Mesodermal cell (in vitro differentiated cells): ENCODE measurements around the gene CWC22.
A peak's percentile ranks its signal among the peaks of the same experiment; 100 is the strongest.
"Not testable (repeated sequence)": the region's sequence is repeated elsewhere in the genome, so short reads cannot be mapped to it uniquely, and the experiment has no call there.

Experiments used
- H3K27ac ChIP-seq: 2 replicates; pipeline ENCODE4 v1.7.0; 2013; ENCODE audit warnings: mild to moderate bottlenecking, low read depth, low read length, moderate library complexity; ENCODE audit not compliant: severe bottlenecking
- H3K36me3 ChIP-seq: 2 replicates; pipeline ENCODE4 v1.7.1; 2013; ENCODE audit warnings: mild to moderate bottlenecking, low read length, moderate library complexity; ENCODE audit not compliant: control insufficient read depth, insufficient read depth
- H3K4me1 ChIP-seq: one replicate; pipeline ENCODE4 v1.7.1; 2013; ENCODE audit warnings: mild to moderate bottlenecking, low read length; ENCODE audit not compliant: insufficient read depth, control insufficient read depth, poor library complexity, severe bottlenecking
- H3K4me3 ChIP-seq: 2 replicates; pipeline ENCODE4 v1.7.0; 2013; ENCODE audit warnings: low read length, control low read depth, mild to moderate bottlenecking; ENCODE audit not compliant: insufficient read depth, poor library complexity, severe bottlenecking; ENCODE audit errors: extremely low read depth
- H3K9me3 ChIP-seq: 2 replicates; pipeline ENCODE4 v1.7.1; 2013; ENCODE audit warnings: mild to moderate bottlenecking, low read length, moderate library complexity; ENCODE audit not compliant: control insufficient read depth
- WGBS, 2 experiments: methylation state at CpG; one replicate each; pipeline ENCODE4 v1.1.5; 2013; ENCODE audit warnings: missing lambda C conversion rate in 2 of 2; ENCODE audit not compliant: insufficient coverage in 2 of 2; 5-methylcytosine and 5-hydroxymethylcytosine counted together

The CWC22 gene

DNA sequence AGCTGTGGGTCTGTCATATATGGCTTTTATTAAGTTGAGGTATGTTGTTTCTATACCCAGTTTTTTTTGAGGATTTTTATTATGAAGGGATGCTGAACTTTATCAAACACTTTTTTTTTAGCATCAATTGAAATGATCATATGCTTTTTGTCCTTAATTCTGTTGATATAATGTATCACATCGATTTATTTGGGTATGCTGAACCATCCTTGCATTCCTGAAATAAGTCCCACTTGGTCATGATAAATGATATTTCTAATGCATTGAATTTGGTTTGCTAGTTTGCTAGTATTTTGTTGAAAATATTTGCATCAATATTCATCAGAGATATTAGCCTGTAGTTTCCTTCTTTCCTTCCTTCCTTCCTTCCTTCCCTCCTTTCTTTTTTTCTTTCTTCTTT lies 22.5 kb upstream of the CWC22 start:
- H3K4me1 ChIP-seq = no peaks in the 10 kb centered on the region
- no peaks in the 10 kb centered on the region for H3K36me3 ChIP-seq
- no peak overlapping the region for H3K4me3 ChIP-seq
- H3K9me3 ChIP-seq = no peaks in the 10 kb centered on the region
- H3K27ac ChIP-seq = no peak overlapping the region
- 100% methylated on average over 1 of the region's 1 CpG; no CpG with 5 or more reads in 1 of the 2 experiments for WGBS, 2 experiments

DNA sequence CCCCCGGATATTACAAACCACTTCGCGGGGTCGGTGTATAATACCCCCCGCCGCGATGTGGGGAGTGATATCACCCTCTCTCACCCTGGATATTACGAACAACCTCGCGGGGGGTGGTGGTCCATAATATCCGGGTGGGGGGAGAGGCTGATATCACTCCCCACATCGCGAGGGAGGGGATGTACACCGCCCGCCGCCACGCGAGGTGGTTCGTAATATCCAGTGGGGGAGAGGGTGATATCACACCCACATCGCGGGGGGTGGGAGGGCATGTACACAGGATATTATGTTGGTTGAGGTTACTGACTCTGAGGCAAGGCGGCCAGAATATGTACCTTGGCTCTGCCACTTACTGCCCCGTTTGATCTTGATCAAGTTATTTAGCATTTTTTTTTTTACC lies 14.8 kb upstream of the CWC22 start:
- WGBS, 2 experiments = 100% methylated on average over 7 to 9 of the region's 23 CpGs
- no peaks in the 10 kb centered on the region for H3K36me3 ChIP-seq
- no peak overlapping the region for H3K27ac ChIP-seq
- H3K4me1 ChIP-seq = no peaks in the 10 kb centered on the region
- no peaks in the 10 kb centered on the region for H3K9me3 ChIP-seq
- H3K4me3 ChIP-seq = no peak overlapping the region

GRCh38 chr2:180017784-180018183 lies 10.7 kb upstream of the CWC22 start:
- H3K27ac ChIP-seq = no peak overlapping the region
- H3K4me3 ChIP-seq = no peak overlapping the region
- no peaks in the 10 kb centered on the region for H3K36me3 ChIP-seq
- H3K4me1 ChIP-seq = no peaks in the 10 kb centered on the region
- no peaks in the 10 kb centered on the region for H3K9me3 ChIP-seq
- 80% methylated on average over 1 of the region's 4 CpGs; no CpG with 5 or more reads in 1 of the 2 experiments for WGBS, 2 experiments

GRCh38 chr2:180016937-180017336 lies 9.8 kb upstream of the CWC22 start:
- 83 to 86% methylated on average over 1 of the region's 2 CpGs for WGBS, 2 experiments
- Histone ChIP-seq H3K27ac (no peak overlapping the region), H3K4me3 (no peak overlapping the region), H3K9me3 (no peaks in the 10 kb centered on the region), H3K4me1 (no peaks in the 10 kb centered on the region), H3K36me3 (no peaks in the 10 kb centered on the region)

- no CpG with 5 or more reads among the region's 5 CpGs for WGBS, 2 experiments
- Histone ChIP-seq H3K4me1 (no peaks in the 10 kb centered on the region), H3K27ac (no peak overlapping the region), H3K4me3 (no peak overlapping the region), H3K36me3 (no peaks in the 10 kb centered on the region), H3K9me3 (no peaks in the 10 kb centered on the region)
These were observed 9.0 kb upstream of the CWC22 start for GRCh38 chr2:180015951-180016709.

GRCh38 chr2:180012523-180012922 lies 5.4 kb upstream of the CWC22 start:
- Histone ChIP-seq H3K4me3 (no peak overlapping the region), H3K27ac (no peak overlapping the region), H3K9me3 (no peaks in the 10 kb centered on the region), H3K36me3 (no peaks in the 10 kb centered on the region), H3K4me1 (peaks cover 5% of the 10 kb centered on the region)
- 96 to 97% methylated on average over 2 to 3 of the region's 4 CpGs for WGBS, 2 experiments

DNA sequence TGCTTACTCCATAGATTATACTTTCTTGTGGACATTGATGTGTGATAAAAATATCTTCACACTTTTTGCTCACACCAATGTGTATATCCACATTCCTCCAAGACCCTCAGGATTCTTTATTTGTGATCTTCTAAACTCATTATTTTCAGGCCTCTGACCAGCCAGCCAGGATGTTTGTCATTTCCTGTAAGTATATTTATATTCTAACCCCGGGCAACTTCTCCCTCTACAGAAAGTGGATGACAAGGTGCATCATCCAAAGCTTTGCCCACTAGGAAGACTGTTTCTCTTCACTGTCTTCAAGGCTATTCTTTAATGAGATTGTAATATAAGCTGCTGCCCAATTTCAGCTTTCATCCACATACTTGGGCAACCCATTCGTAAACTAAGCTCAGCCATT lies 3.6 kb upstream of the CWC22 start:
- Histone ChIP-seq H3K36me3 (no peaks in the 10 kb centered on the region), H3K4me1 (peaks cover 5% of the 10 kb centered on the region), H3K9me3 (no peaks in the 10 kb centered on the region), H3K4me3 (no peak overlapping the region), H3K27ac (no peak overlapping the region)
- no CpG with 5 or more reads among the region's 2 CpGs for WGBS, 2 experiments

DNA sequence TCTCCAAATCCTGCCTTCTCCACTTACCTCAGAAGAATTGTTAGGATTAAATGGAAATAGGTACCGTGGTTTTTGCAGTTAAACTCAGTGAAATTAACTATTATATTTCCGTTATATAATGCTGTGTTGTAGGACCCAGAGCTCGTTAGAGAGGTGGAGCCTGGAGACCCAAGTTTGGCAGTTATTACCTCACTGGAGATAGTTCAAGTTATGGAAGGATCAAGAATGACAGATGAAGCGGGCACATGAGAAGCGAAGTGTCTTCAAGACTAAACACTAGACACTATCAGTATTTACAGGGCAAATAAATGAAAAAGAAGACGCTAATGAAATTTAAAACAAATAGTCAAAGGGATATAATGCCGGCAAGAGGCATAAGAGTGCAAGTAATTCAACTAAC lies 866 bp downstream of the CWC22 start:
- H3K27ac ChIP-seq = peak overlapping the region; percentile 94
- WGBS, 2 experiments = 50% methylated on average over 2 of the region's 7 CpGs; no CpG with 5 or more reads in 1 of the 2 experiments

DNA sequence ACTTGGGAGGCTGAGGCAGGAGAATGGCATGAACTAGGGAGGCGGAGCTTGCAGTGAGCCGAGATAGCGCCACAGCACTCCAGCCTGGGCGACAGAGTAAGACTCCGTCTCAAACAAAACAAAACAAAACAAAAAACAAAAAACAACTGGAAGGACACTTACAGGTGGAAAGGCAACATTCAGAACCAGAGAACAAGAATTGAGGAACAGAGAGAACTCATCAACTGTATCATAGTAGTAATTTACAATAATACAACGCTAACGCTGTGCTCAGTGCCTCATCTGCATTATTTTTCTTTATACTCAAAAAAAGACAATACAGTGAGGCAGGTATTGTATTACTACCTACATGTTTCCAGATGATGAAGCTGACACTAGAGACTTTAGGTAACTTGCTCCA lies 1.6 kb downstream of the CWC22 start:
- peaks cover 14% of the 10 kb centered on the region for H3K36me3 ChIP-seq
- H3K9me3 ChIP-seq, H3K27ac ChIP-seq, H3K4me1 ChIP-seq: not testable (repeated sequence)
- H3K4me3 ChIP-seq = peak overlapping the region; percentile 94
- 90% methylated on average over 7 of the region's 7 CpGs; no CpG with 5 or more reads in 1 of the 2 experiments for WGBS, 2 experiments

More for the DNA sequence above, 866 bp downstream of the CWC22 start:
- Histone ChIP-seq H3K4me3 (peak overlapping the region; percentile 94), H3K4me1 (peaks cover 5% of the 10 kb centered on the region), H3K9me3 (no peaks in the 10 kb centered on the region), H3K36me3 (peaks cover 12% of the 10 kb centered on the region)

GRCh38 chr2:180004731-180005130 lies 2.4 kb downstream of the CWC22 start:
- H3K36me3 ChIP-seq = peaks cover 17% of the 10 kb centered on the region
- H3K9me3 ChIP-seq = no peaks in the 10 kb centered on the region
- WGBS, 2 experiments = 72 to 83% methylated on average over 5 of the region's 5 CpGs
- no peak overlapping the region for H3K27ac ChIP-seq
- H3K4me1 ChIP-seq = no peaks in the 10 kb centered on the region
- no peak overlapping the region for H3K4me3 ChIP-seq

- Histone ChIP-seq H3K9me3 (no peaks in the 10 kb centered on the region), H3K4me3 (no peak overlapping the region), H3K4me1 (no peaks in the 10 kb centered on the region), H3K36me3 (peaks cover 17% of the 10 kb centered on the region), H3K27ac (no peak overlapping the region)
- WGBS, 2 experiments = no CpG with 5 or more reads among the region's 2 CpGs
These were observed 3.5 kb downstream of the CWC22 start for GRCh38 chr2:180003559-180003958.
